SK-N-SH treated with all-trans-retinoic acid at 6 μM for 48 hours (cell line): ENCODE measurements around the gene KIAA1958.

Experiments
- ARNTL ChIP-seq: fragments of 450-650 bp; formaldehyde crosslinking; IDR thresholded peaks from 2 replicates; pipeline ENCODE4 v1.5.0; 2020; ENCODE audit warnings: low read depth, mild to moderate bottlenecking, moderate library complexity, borderline replicate concordance
- CREB5 ChIP-seq: fragments of 250-450 bp; sonication (Bioruptor Pico); IDR thresholded peaks from 2 replicates; pipeline ENCODE4 v1.5.1; 2020; ENCODE audit warnings: low read depth, mild to moderate bottlenecking, moderate library complexity
- PATZ1 ChIP-seq: fragments of 250-450 bp; sonication (Bioruptor Pico); IDR thresholded peaks from 2 replicates; pipeline ENCODE4 v1.8.0; 2020; ENCODE audit warnings: mild to moderate bottlenecking, moderate library complexity, borderline replicate concordance
- SNAI2 ChIP-seq: fragments of 250-450 bp; sonication (Bioruptor Pico); IDR thresholded peaks from 2 replicates; pipeline ENCODE4 v1.5.0; 2020; ENCODE audit warnings: mild to moderate bottlenecking, moderate library complexity
- ZC3H10 ChIP-seq: fragments of 250-450 bp; sonication (Bioruptor Pico); IDR thresholded peaks from 2 replicates; pipeline ENCODE4 v1.5.1; 2021; ENCODE audit warnings: mild to moderate bottlenecking, moderate library complexity
- ZFP30 ChIP-seq: fragments of 450-650 bp; formaldehyde crosslinking; IDR thresholded peaks from 2 replicates; pipeline ENCODE4 v1.5.0; 2022; ENCODE audit warnings: mild to moderate bottlenecking, moderate library complexity
- ZNF565 ChIP-seq: fragments of 450-650 bp; formaldehyde crosslinking; conservative IDR thresholded peaks from 2 replicates; pipeline ENCODE4 v1.5.0; 2020; ENCODE audit warnings: low read depth, mild to moderate bottlenecking, moderate library complexity

DNA sequence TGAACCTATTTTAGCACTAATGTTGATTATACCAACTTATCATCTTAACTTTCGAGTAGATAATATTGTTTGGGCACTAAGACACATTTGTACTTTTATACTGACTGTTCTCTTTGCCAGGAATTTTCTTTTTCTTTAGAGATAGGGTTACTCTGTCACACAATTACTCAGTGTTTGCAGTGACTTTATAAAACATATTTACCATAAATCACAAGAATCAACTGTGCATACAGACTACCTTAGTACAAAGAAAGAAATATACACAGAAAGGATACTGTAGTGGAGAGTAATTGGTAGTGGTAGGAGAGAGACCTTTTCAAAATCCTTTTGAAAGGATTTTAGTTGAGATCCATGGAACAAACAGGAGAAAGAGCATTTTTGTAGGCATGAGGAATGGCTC lies 40.3 kb downstream of the KIAA1958 start:
- TF ChIP-seq PATZ1 (CRISPR knock-in tag) (no peak), ZFP30 (CRISPR knock-in tag) (no peak), ARNTL (CRISPR knock-in tag) (no peak), ZC3H10 (CRISPR knock-in tag) (no peak), ZNF565 (CRISPR knock-in tag) (no peak), CREB5 (CRISPR knock-in tag) (no peak), SNAI2 (no peak)
